ENCODE data around the gene MEGF6. TPM values are rescaled to one million over a fixed set of nuclear protein-coding genes. Genes with fewer than 3 reads are reported as not detected.

MEGF6 gene
- total and polyA plus RNA-seq, 12 donors: 0.15 to 29.2 (median 8.2) TPM

DNA sequence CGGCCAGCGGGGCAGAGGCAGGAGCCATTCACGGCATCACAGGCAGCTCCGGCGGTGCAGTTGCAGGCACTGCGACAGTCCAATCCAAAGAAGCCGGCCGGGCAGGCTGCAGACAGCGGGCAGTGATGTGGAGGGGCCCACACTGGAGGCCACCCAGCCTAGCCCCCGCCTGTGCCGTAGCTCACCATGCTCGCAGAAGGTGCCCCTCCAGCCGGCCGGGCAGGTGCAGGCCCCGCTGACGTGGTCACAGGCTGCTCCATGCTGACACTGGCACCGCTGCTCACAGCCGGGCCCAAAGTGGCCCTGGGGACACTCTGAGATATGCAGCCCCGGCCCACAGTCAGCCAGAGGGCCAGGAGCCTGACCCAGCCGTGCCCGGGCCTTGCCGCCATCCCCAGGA is 111.7 kb downstream of the MEGF6 start:
- H3K27me3 ChIP-seq: no peaks in the 10 kb centered on the region
- no peak for DNase-seq
- H3K9me3 ChIP-seq (replicated peaks in 1 of 3): no peaks in the 10 kb centered on the region
- H3K27ac ChIP-seq: no peak overlapping the region
- no peaks in the 10 kb centered on the region for H3K4me1 ChIP-seq (replicated peaks in 1 of 2)
- no peaks in the 10 kb centered on the region for H3K36me3 ChIP-seq (replicated peaks in 1 of 2)
- intact Hi-C loops (cut with DNase I): loop anchor here in 1 of 2 donors (10.0 kb wide), 1 partner anchor 225 kb away; no protein-coding TSS in a partner anchor
- TF ChIP-seq, protein P1, sequence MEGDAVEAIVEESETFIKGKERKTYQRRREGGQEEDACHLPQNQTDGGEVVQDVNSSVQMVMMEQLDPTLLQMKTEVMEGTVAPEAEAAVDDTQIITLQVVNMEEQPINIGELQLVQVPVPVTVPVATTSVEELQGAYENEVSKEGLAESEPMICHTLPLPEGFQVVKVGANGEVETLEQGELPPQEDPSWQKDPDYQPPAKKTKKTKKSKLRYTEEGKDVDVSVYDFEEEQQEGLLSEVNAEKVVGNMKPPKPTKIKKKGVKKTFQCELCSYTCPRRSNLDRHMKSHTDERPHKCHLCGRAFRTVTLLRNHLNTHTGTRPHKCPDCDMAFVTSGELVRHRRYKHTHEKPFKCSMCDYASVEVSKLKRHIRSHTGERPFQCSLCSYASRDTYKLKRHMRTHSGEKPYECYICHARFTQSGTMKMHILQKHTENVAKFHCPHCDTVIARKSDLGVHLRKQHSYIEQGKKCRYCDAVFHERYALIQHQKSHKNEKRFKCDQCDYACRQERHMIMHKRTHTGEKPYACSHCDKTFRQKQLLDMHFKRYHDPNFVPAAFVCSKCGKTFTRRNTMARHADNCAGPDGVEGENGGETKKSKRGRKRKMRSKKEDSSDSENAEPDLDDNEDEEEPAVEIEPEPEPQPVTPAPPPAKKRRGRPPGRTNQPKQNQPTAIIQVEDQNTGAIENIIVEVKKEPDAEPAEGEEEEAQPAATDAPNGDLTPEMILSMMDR (IDR thresholded peaks at IDR 0.05): no peak
- TF ChIP-seq POLR2A (IDR thresholded peaks at IDR 0.05): no peak
- H3K4me3 ChIP-seq: no peak overlapping the region
- 85 to 90% (median 89%) methylated on average over 2 to 22 of the region's 22 CpGs for WGBS, 4 donors

DNA sequence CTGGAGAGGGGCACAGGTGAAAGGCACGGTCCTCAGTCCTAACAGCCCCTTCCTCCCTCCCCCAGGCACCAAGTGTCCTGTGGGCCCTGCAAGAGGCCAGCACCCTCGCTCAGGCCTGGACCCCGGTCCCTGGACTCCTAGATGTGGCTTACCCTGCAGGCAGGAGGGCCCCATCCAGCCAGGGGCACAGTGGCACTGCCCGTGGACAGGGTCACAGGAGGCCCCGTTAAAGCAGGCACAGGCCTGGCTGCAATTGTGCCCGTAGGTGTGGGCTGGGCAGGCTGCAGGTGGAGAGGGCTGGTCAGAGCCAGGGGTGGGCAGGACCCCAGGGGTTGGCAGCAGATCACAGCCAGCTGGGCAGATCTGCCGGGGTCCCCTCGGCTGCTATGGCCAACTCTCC is 112.3 kb downstream of the MEGF6 start:
- Histone ChIP-seq H3K9me3 (replicated peaks in 1 of 3) (no peaks in the 10 kb centered on the region), H3K4me3 (no peak overlapping the region), H3K4me1 (replicated peaks in 1 of 2) (no peaks in the 10 kb centered on the region), H3K36me3 (replicated peaks in 1 of 2) (no peaks in the 10 kb centered on the region), H3K27me3 (no peaks in the 10 kb centered on the region), H3K27ac (no peak overlapping the region)
- no peak for DNase-seq
- intact Hi-C loops (cut with DNase I): loop anchor here in 1 of 2 donors (10.0 kb wide), 1 partner anchor 226 kb away; no protein-coding TSS in a partner anchor
- WGBS, 4 donors: 75 to 100% (median 89%) methylated on average over 2 to 8 of the region's 8 CpGs
- TF ChIP-seq POLR2A (IDR thresholded peaks at IDR 0.05): no peak

DNA sequence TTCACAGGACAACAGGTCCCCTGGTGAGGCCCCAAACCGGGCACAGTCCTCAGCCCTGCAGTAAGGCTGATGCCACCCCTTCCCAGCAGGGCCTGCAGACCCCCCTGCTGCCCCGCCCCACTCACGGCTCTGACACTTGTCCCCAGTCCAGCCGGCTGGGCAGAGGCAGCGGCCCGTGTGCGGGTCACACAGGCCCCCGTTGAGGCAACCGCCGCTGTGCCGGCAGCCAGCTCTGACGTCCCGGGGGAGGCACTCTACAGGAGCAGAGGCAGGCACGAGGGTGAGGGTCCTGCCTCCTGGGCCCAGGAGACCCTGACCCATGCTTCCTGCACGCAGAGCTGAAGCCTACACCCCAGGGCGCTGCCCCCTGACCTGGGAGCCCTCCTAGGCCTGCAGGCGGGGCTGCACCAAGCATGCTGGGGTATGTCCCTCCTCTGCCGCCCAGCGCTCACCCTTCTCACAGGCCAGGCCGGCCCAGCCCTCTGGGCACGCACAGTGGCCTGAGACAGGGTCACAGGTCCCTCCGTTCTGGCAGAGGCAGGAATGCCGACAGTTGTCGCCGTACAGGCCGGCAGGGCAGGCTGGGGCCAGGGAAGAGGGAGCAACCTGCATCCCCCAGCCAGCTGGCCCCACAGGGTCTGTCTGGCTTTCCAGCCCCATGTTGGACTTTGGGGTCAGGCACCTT is 112.9 kb downstream of the MEGF6 start:
- Histone ChIP-seq H3K4me1 (replicated peaks in 1 of 2) (no peaks in the 10 kb centered on the region), H3K4me3 (no peak overlapping the region), H3K27ac (no peak overlapping the region), H3K36me3 (replicated peaks in 1 of 2) (no peaks in the 10 kb centered on the region), H3K9me3 (replicated peaks in 1 of 3) (no peaks in the 10 kb centered on the region), H3K27me3 (no peaks in the 10 kb centered on the region)
- intact Hi-C loops (cut with DNase I): loop anchor here in 1 of 2 donors (10.0 kb wide), 1 partner anchor 226 kb away; no protein-coding TSS in a partner anchor
- WGBS, 4 donors: 70 to 73% (median 70%) methylated on average over 15 to 26 of the region's 26 CpGs; no CpG with 5 or more reads in 1 of the 4 donors
- no peak for TF ChIP-seq POLR2A (IDR thresholded peaks at IDR 0.05)
- TF ChIP-seq, protein P1 (IDR thresholded peaks at IDR 0.05): no peak
- no peak for DNase-seq

DNA sequence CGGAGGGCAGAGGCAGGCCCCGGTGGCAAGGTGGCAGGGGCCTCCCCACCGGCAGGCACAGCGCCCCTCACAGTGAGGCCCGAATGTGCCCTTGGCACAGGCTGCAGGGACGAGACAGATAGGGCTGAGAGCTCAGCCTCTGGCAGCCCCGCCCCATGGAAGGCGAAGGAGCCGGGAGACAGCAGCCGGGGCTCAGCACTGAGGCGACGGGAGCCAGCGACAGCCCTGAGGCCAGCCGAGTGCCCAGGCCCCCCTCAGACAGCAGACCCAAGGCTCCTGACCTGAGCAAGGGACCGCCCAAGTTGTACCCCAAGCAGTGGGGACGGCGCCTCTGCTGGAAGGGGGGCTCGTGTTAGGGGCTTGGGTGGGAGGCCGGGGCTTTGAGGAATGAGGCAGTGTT is 113.8 kb downstream of the MEGF6 start:
- no peaks in the 10 kb centered on the region for H3K4me1 ChIP-seq (replicated peaks in 1 of 2)
- no peak overlapping the region for H3K27ac ChIP-seq
- no peaks in the 10 kb centered on the region for H3K9me3 ChIP-seq (replicated peaks in 1 of 3)
- intact Hi-C loops (cut with DNase I): loop anchor here in 1 of 2 donors (10.0 kb wide), 1 partner anchor 227 kb away; no protein-coding TSS in a partner anchor
- TF ChIP-seq, protein P1 (IDR thresholded peaks at IDR 0.05): no peak
- no peak for TF ChIP-seq POLR2A (IDR thresholded peaks at IDR 0.05)
- WGBS, 4 donors: 49 to 69% (median 59%) methylated on average over 3 to 19 of the region's 19 CpGs
- no peaks in the 10 kb centered on the region for H3K36me3 ChIP-seq (replicated peaks in 1 of 2)
- DNase-seq: no peak
- no peak overlapping the region for H3K4me3 ChIP-seq
- H3K27me3 ChIP-seq: no peaks in the 10 kb centered on the region

All from adrenal gland (tissue), 12 donors.